ENCODE results near the gene HAAO.

DNA sequence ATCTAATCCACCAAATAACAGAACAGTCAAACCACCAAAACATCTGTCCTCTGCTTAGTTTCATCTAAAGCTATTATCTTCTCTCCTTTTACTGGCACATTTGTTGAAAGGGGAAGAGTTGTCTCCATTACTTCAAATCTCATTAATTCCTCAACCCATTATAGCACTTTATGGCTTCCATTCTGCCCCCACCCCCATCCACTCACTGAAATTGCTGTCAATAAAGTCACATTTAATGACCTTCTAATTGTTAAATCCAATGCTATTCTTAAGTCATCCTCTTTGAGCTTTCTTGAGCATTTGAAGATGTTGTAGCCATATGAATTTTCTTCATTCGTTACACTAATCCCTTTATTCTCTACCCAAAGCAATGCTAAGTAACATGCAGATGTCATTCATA lies 33.6 kb downstream of the HAAO start:
- TF ChIP-seq CTCF (IDR thresholded peaks at IDR 0.05) (no peak), POLR2AphosphoS5 (IDR thresholded peaks at IDR 0.05) (no peak), POLR2A (IDR thresholded peaks at IDR 0.05) (no peak), EP300 (IDR thresholded peaks at IDR 0.05) (no peak)
